A549 (cell line): ENCODE measurements around the gene ZBTB46.

Source experiments
- CBX8 ChIP-seq: fragments of 200-600 bp; sonication (generic); IDR thresholded peaks from 2 replicates; pipeline ENCODE4 v1.6.1; 2016
- CTCF ChIP-seq: fragments of >200 bp; sonication (Bioruptor Twin); formaldehyde crosslinking; IDR thresholded peaks from 3 replicates; pipeline ENCODE4 v1.5.1; 2016
- MAZ ChIP-seq: fragments of 150-350 bp; IDR thresholded peaks from 2 replicates; pipeline ENCODE4 v1.6.1; 2014; ENCODE audit warnings: antibody characterized with exemption, low read depth, low read length, borderline replicate concordance
- MYC ChIP-seq: IDR thresholded peaks from 2 replicates; pipeline ENCODE4 v1.6.1; 2012; ENCODE audit warnings: mild to moderate bottlenecking, inconsistent platforms, low read length, improper control_type of control experiment, borderline replicate concordance
- PBX3 ChIP-seq: IDR thresholded peaks from 2 replicates; pipeline ENCODE4 v1.6.1; 2012
- PHF8 ChIP-seq: fragments of 200-600 bp; sonication (generic); IDR thresholded peaks from 2 replicates; pipeline ENCODE4 v1.6.1; 2016; ENCODE audit warnings: low read depth, mild to moderate bottlenecking, antibody characterized with exemption, moderate library complexity, borderline replicate concordance
- POLR2A ChIP-seq: IDR thresholded peaks from 2 replicates; pipeline ENCODE4 v1.6.1; 2012; ENCODE audit warnings: mild to moderate bottlenecking, low read length
- REST ChIP-seq: fragments of 200-600 bp; sonication (generic); IDR thresholded peaks from 2 replicates; pipeline ENCODE4 v1.6.1; 2016; ENCODE audit warnings: antibody characterized with exemption, mild to moderate bottlenecking, moderate library complexity

GRCh38 chr20:63702036-63702665 lies 128.9 kb downstream of the ZBTB46 start:
- TF ChIP-seq PBX3 (no peak), CTCF (no peak), MYC (no peak), PHF8 (no peak), CBX8 (no peak), MAZ (no peak), REST (no peak), POLR2A (no peak)
